Measurements from ENCODE around the gene CFAP45. TPM values are rescaled to one million over a fixed set of nuclear protein-coding genes. Genes with fewer than 3 reads are reported as not detected.

CFAP45 gene
- polyA plus RNA-seq, 2 of the 4 experiments (the other 2 are of a cell fraction), result 0.67 to 0.89 TPM

- Histone ChIP-seq H3K4me3 (peak overlapping the region; percentile 59), H3K9me3 (no peaks in the 10 kb centered on the region), H3K27ac (peak overlapping the region; percentile 86 to 93; a peak in 5 of 6 replicates), H3K4me1 (peaks cover 22% of the 10 kb centered on the region), H3K4me2 (peak overlapping the region; percentile 78)
- POLR2A ChIA-PET, result interaction anchor here (0.6 to 0.7 kb wide), 2 partner anchors 11 to 33 kb away, joined by 3 read pairs; no protein-coding TSS in a partner anchor
- no peak for DNase-seq (ENCODE audit: low read depth in 1 of 2, low spot score in 1 of 2)
- FAIRE-seq, result no peak
- no peak for ATAC-seq
- TF ChIP-seq HEYL (CRISPR knock-in tag; IDR thresholded peaks at IDR 0.05) (no peak), KDM5A (IDR thresholded peaks at IDR 0.05) (no peak), RFX5 (IDR thresholded peaks at IDR 0.05) (no peak), ZFP36 (IDR thresholded peaks at IDR 0.05; ENCODE audit: borderline replicate concordance, partially characterized antibody) (no peak), RCOR1 (IDR thresholded peaks at IDR 0.05; ENCODE audit: low read depth, low read length) (no peak), CHD4 (IDR thresholded peaks at IDR 0.05; ENCODE audit: borderline replicate concordance) (no peak), RARB (CRISPR knock-in tag; IDR thresholded peaks at IDR 0.05) (no peak), CBX8 (IDR thresholded peaks at IDR 0.05) (no peak), ESRRA (IDR thresholded peaks at IDR 0.05; ENCODE audit: borderline replicate concordance, low read length) (no peak)
- WGBS (ENCODE audit: missing lambda C conversion rate), result 27% methylated on average over 6 of the region's 6 CpGs
- CTCF ChIA-PET, result interaction anchor here (1.7 to 12.1 kb wide), 2 partner anchors 38 to 55 kb away, joined by 13 to 126 read pairs; no protein-coding TSS in a partner anchor
Observed at GRCh38 chr1:159853417-159854115, 46.4 kb downstream of the CFAP45 start.

- 70% methylated on average over 1 of the region's 1 CpG for WGBS (ENCODE audit: missing lambda C conversion rate)
- H3K4me2 ChIP-seq, result no peak overlapping the region
- no peak for FAIRE-seq
- ATAC-seq, result no peak
- no peak for TF ChIP-seq EHMT2 (IDR thresholded peaks at IDR 0.05; ENCODE audit: low read depth)
- no peak for TF ChIP-seq NR3C1 (IDR thresholded peaks at IDR 0.05)
- TF ChIP-seq HEYL (CRISPR knock-in tag; IDR thresholded peaks at IDR 0.05), result no peak
- no peak for TF ChIP-seq KDM5A (IDR thresholded peaks at IDR 0.05)
- TF ChIP-seq RARB (CRISPR knock-in tag; IDR thresholded peaks at IDR 0.05), result no peak
- no peaks in the 10 kb centered on the region for H3K9me3 ChIP-seq
- H3K27ac ChIP-seq, result no peak overlapping the region
- ChIA-PET CTCF (interaction anchor here (0.7 to 12.1 kb wide), 7 partner anchors 11 to 52 kb away, joined by 3 to 126 read pairs (median 4); no protein-coding TSS in a partner anchor), POLR2A (no interaction called here)
- H3K4me3 ChIP-seq, result no peak overlapping the region
- H3K4me1 ChIP-seq, result peaks cover 25% of the 10 kb centered on the region
- DNase-seq (ENCODE audit: low read depth in 1 of 2, low spot score in 1 of 2), result no peak
Observed at GRCh38 chr1:159851407-159851806, 48.6 kb downstream of the CFAP45 start.

GRCh38 chr1:159849626-159850366, 50.2 kb downstream of the CFAP45 start:
- Histone ChIP-seq H3K9me3 (no peaks in the 10 kb centered on the region), H3K27ac (peak overlapping the region in 1 of 2 experiments; percentile 23; a peak in 1 of 6 replicates), H3K4me2 (no peak overlapping the region), H3K4me3 (no peak overlapping the region), H3K4me1 (peaks cover 25% of the 10 kb centered on the region)
- ChIA-PET POLR2A (no interaction called here), CTCF (interaction anchor here (1.3 to 12.1 kb wide), 5 partner anchors 9 to 51 kb away, joined by 3 to 126 read pairs (median 9); no protein-coding TSS in a partner anchor)
- no peak for DNase-seq (ENCODE audit: low read depth in 1 of 2, low spot score in 1 of 2)
- no peak for ATAC-seq
- TF ChIP-seq ATOH8 (CRISPR knock-in tag; IDR thresholded peaks at IDR 0.05; ENCODE audit: low read depth), result no peak
- no peak for TF ChIP-seq HES2 (IDR thresholded peaks at IDR 0.05)
- no peak for TF ChIP-seq CBX8 (IDR thresholded peaks at IDR 0.05)
- no peak for TF ChIP-seq MAZ (IDR thresholded peaks at IDR 0.05; ENCODE audit: borderline replicate concordance, low read depth, low read length)
- TF ChIP-seq HOXA7 (CRISPR knock-in tag; IDR thresholded peaks at IDR 0.05), result no peak
- no peak for TF ChIP-seq KDM5A (IDR thresholded peaks at IDR 0.05)
- no peak for TF ChIP-seq BCL3 (IDR thresholded peaks at IDR 0.05)
- TF ChIP-seq NR3C1 (IDR thresholded peaks at IDR 0.05), result no peak
- TF ChIP-seq JUNB (IDR thresholded peaks at IDR 0.05), result no peak
- TF ChIP-seq CHD4 (IDR thresholded peaks at IDR 0.05; ENCODE audit: borderline replicate concordance), result no peak
- no peak for TF ChIP-seq USF2 (IDR thresholded peaks at IDR 0.05)
- no peak for TF ChIP-seq ESRRA (IDR thresholded peaks at IDR 0.05; ENCODE audit: borderline replicate concordance, low read length)
- 60% methylated on average over 2 of the region's 2 CpGs for WGBS (ENCODE audit: missing lambda C conversion rate)
- FAIRE-seq, result no peak
